ENCODE results near the gene XRCC6.

The XRCC6 gene

DNA sequence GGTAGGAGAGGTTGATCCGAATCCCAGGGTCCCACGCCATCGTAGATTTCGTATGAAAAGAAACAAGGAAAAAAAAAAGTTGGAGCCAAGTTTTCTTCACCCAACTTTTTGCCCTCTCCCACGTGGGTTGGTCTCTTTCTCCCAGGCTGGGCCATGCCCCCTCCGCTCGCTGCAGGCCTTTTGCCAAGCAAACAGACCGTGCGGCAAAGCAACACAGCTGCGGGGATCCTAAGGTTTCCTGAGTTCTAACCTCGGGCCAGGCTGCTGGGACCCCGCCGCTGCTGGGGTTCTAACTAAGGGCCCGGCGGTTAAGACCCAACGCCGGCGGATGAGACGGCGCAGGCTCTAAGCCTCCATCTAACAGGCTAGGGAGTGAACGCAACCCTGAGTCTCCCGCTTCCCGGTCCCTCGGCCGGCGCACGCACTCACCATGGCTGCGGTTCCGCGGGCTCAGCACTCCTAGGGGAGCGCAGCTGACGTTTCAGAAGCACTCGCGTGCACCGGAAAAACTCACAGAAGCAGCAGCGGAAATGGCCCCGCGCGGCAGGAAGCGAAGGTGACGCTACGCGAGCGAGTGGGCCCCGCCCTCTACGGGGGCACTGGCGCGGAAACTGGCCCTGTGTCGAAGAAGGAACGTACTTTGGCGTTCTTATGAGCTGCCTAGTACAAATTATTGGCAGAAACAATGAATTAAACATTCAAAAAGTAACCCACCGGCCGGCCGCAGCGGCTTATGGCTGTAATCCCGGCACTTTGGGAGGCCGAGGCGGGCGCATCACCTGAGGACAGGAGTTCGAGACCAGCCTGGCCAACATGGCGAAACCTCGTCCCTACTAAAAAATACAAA lies 67.5 kb downstream of the XRCC6 start, which contains the start of gene SNU13:
Gene SNU13 (minus strand): TSS at position 503 of the 847 bp plus-strand sequence. CDS start 71 bp downstream, at position 432.
- DNase-seq: peak; percentile 95

DNA sequence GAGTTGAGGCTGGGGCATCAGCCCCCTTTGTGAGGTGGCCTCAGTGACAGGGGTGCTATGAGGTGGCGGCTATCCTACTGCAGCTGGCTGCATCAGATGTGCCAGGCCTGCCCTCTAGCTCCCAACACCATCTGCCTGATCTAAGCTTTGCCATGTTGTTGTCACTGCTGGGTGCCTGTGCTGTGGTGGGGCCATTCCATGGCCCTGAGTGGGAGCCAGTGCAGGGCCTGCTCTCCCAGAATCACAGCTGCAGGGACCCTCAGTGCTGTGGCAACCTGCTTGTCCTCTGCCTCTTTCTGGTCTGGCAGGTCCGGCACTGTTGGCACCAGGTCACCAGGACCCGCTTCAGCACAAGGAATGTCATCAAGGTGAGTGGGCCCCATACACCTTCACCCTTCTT lies 69.4 kb downstream of the XRCC6 start:
- no peak for DNase-seq

DNA sequence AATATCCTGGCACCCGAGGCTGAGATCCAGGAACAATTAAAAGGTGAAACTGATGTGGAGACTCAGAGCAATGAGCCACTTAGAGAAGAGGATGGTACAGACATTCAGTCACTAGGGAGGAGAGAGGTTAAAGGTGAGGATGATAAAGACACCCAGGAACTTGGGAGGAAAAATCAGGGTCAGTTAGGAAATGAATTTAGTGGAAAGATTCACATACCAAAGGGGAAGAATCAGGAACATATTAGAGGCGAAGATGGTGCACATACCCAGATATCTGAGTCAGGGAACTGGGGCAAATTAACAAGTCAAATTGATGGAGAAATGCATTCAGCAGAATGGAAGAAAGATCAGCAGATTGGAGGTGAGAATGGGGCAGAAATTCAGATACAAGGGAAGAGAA lies 74.1 kb downstream of the XRCC6 start:
- no peak for DNase-seq

DNA sequence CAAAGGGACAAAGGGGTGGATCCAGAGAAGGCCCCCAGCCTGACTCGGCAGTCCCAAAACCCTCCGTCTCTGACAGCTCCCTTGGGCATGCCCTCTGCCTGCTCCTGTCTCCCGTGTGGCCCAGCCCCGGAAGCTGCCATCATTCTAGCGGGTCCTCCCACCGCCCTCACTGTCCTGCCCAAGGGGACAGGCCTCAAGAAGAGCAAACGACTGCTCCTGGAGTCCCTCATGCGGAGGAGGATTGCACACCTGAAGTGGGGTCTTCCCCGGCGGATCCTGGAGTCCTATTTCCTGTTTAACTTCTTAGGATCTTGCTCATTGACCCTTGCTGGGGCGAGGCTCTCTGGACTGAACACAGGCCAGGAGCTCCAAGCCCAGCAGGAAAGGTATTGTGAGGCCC lies 75.6 kb downstream of the XRCC6 start:
- DNase-seq: no peak

DNA sequence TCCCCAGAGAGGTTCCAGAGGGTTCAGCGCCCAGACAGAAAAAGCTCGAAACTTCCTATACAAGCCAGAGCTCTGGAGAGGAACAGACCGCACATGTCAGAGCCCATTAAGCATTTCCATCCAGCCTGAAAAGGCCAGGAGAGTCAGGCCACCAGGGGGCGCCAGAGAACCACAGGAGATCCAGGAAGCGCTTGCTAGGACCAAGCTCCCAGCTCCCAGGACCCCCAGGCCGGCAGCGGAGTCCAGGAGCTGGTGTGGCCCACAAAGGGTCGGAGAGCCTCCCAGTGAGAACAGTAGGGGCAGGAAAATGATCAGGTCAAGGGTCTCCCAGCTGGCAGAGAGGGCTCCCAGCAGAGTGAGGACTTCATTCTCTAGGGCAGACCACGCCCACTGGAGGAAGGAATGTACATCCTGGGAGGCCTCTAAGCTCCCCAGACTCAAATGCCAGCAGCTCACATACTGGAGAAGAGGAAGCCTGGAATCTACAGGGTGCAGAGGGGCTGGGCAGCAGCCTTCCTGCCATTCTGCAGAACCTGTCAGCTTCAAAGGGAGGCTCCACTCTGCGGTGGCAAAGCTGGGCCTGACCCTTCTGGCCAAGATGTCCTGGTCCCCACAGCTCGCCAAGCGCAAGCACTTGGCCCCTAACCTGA lies 76.2 kb downstream of the XRCC6 start:
- DNase-seq: peak; percentile 94

DNA sequence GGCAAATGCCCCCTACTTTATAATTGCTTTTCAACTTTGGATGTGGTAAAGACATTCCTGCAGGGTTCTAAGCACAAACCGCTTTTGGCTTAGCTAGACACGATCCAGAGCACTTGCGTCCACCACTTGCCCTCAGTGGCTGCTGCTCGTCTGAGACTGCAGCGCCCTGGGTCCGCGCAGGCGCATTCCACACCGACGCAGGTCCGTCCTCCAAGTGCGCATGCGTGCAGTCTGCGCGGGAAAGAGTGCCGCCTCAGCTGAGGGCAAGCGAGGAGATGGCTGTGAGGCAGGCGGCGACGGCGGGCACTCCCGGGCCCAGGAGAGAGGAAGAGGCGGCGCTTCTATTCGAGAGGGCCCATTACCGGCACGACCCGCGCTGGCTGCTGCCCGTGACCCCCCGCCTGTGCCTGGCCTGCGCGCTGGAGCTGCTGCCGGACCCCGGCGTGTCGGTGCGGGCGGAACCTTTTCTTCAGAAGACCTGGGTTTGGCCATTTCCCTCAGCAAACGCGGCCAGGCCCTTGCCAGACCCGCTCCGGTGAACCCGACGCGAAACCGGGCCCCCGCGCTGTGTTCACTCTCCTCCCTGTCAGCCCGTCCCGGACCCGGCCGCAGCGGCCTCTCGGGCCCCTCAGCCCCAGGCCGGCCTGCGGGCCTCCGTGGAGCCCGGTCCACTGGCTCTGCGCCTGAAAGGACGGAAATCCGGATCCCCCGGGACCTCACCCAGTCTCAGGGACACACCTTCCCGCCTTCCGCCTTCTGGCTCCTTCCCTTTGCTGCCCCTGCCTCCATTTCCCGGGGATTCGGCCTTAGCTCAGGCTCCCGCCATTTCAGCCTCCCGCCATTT lies 78.4 kb downstream of the XRCC6 start, which contains the start of gene MEI1:
Gene MEI1 (plus strand): TSS at position 240 of the 844 bp plus-strand sequence. CDS start 36 bp downstream, at position 276.
- DNase-seq: peak; percentile 90

DNA sequence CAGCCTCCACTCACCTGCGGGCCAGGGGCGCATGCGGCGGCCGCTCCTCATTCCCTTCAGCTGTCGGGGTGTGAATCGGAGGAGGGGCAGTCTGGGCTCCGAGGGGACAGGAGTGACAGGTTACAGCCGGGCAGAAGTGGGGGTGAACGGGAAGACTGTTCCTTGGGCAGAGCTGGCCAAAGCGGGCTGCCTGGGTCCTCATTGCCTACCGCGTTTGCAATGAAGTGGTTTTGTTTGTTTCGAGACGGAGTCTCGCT lies 78.9 kb downstream of the XRCC6 start:
- no peak for DNase-seq

DNA sequence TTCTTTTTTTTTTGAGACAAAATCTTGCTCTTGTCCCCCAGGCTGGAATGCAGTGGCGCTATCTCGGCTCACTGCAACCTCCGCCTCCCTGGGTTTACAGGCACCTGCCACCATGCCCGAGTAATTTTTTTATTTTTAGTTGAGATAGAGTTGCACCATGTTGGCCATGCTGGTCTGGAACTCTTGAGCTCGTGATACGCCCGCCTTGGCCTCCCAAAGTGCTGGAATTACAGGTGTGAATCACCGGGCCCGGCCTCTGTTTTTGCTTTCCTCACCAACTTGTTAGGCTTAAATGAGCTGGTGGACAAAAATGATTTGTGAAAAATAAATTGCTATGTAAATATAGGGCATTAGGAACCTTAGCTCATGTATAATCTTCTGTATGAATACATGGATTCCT lies 81.7 kb downstream of the XRCC6 start:
- no peak for DNase-seq

DNA sequence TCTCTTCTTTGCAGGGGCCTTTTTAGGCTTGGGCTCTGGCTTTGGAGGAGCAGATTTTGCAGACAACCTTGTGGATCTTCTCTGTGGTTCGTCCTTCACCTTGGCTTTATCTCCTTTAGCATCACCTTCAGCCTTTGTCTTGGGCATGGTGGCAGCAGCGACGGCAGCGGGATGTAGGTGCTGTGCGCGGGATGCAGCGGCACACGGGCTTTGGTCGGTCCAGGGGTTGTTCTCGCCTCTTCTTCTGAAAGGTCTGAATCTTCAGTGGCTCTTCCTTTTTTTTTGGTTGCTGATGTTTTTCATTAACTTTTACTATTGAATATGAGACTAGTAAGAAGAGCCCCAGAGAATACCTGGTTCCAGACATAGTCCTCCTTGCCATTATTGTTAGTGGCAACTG lies 88.2 kb downstream of the XRCC6 start:
- no peak for DNase-seq

DNA sequence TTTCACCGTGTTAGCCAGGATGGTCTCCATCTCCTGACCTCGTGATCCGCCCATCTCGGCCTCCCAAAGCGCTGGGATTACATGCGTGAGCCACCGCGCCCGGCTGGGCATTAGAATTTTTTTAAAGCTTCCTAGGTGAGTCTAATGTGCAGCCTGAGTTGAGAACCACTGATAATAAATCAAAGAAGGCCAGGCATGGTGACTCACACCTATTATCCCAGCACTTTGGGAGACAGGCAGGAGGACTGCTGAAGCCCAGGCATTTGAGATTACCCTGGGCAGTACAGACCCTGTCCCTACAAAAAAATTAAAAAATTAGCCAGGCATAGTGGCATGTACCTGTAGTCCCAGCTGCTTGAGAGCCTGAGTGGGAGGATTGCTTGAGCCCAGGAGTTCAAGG lies 91.9 kb downstream of the XRCC6 start:
- DNase-seq: no peak
